Stimulated activated CD8-positive, alpha-beta memory T cell treated with anti-CD3 and anti-CD28 coated beads, Interleukin-2, amount 100 ng/mL, for 1 hour (primary cell): ENCODE results near the gene BCL2L1.

Experiments
- DNase-seq, 2 donors: peaks; one replicate each; pipeline ENCODE4 v3.0.0-alpha.2; 2020; ENCODE audit warnings: low read depth in 2 of 2

BCL2L1 gene

GRCh38 chr20:31691646-31692275 lies 30.9 kb downstream of the BCL2L1 start:
- no peak for DNase-seq

GRCh38 chr20:31690124-31690666 lies 32.5 kb downstream of the BCL2L1 start:
- DNase-seq: no peak

GRCh38 chr20:31689141-31689540 lies 33.5 kb downstream of the BCL2L1 start:
- no peak for DNase-seq

- DNase-seq: no peak
These were observed 34.9 kb downstream of the BCL2L1 start for GRCh38 chr20:31687777-31688176.

- DNase-seq: no peak
These were observed 36.6 kb downstream of the BCL2L1 start for GRCh38 chr20:31685853-31686643.

- DNase-seq: no peak
These were observed 38.3 kb downstream of the BCL2L1 start for GRCh38 chr20:31684153-31685015.

- DNase-seq: no peak
These were observed 39.7 kb downstream of the BCL2L1 start for GRCh38 chr20:31682927-31683326.

- DNase-seq: no peak
These were observed 40.3 kb downstream of the BCL2L1 start for GRCh38 chr20:31682352-31682751.

GRCh38 chr20:31681769-31682168 lies 40.9 kb downstream of the BCL2L1 start:
- DNase-seq: no peak

- no peak for DNase-seq
These were observed 41.4 kb downstream of the BCL2L1 start for GRCh38 chr20:31681128-31681727.

- DNase-seq: no peak
These were observed 42.2 kb downstream of the BCL2L1 start for GRCh38 chr20:31680286-31681127.

- DNase-seq: no peak
These were observed 43.0 kb downstream of the BCL2L1 start for GRCh38 chr20:31679357-31680285.

- DNase-seq: no peak
These were observed 44.0 kb downstream of the BCL2L1 start for GRCh38 chr20:31678389-31679356.

GRCh38 chr20:31677553-31678260 lies 45.0 kb downstream of the BCL2L1 start:
- DNase-seq: no peak

- no peak for DNase-seq
These were observed 46.1 kb downstream of the BCL2L1 start for GRCh38 chr20:31676609-31676989.

GRCh38 chr20:31675828-31676608 lies 46.6 kb downstream of the BCL2L1 start:
- peak in 1 of 2 donors; percentile 51 for DNase-seq
